GM23248 (cell line): Measurements from ENCODE around the gene CMSS1. TPM values are rescaled to one million over a fixed set of nuclear protein-coding genes. Genes with fewer than 3 reads are reported as not detected.
A peak's percentile ranks its signal among the peaks of the same experiment; 100 is the strongest.

Source experiments
- DNase-seq: peaks from one replicate; pipeline ENCODE4 v3.0.0-alpha.2; 2015
- H2AFZ ChIP-seq: fragments of 200-600 bp; sonication (generic); 2 replicates; pipeline ENCODE4 v1.6.1; 2016; ENCODE audit warnings: antibody characterized with exemption
- H3F3A ChIP-seq: fragments of 200-600 bp; sonication (generic); 2 replicates; pipeline ENCODE4 v1.6.1; 2016; ENCODE audit warnings: mild to moderate bottlenecking, antibody characterized with exemption, mixed run types; ENCODE audit not compliant: insufficient read depth
- H3K27ac ChIP-seq: fragments of 200-600 bp; sonication (generic); 2 replicates; pipeline ENCODE4 v1.5.1; 2016; ENCODE audit warnings: mild to moderate bottlenecking
- H3K27me3 ChIP-seq: fragments of 200-600 bp; sonication (generic); replicated peaks from 2 replicates; pipeline ENCODE4 v1.6.1; 2016; ENCODE audit warnings: mild to moderate bottlenecking; ENCODE audit not compliant: insufficient read depth
- H3K36me3 ChIP-seq: fragments of 200-600 bp; sonication (generic); 2 replicates; pipeline ENCODE4 v1.6.1; 2016; ENCODE audit warnings: low read depth, mild to moderate bottlenecking
- H3K4me1 ChIP-seq: fragments of 200-600 bp; sonication (generic); 2 replicates; pipeline ENCODE4 v1.6.1; 2016; ENCODE audit warnings: mild to moderate bottlenecking; ENCODE audit not compliant: insufficient read depth
- H3K4me2 ChIP-seq: fragments of 200-600 bp; sonication (generic); one replicate; pipeline ENCODE4 v1.6.1; 2016; ENCODE audit warnings: mild to moderate bottlenecking; ENCODE audit not compliant: unreplicated experiment
- H3K4me3 ChIP-seq: fragments of 200-600 bp; sonication (generic); 2 replicates; pipeline ENCODE4 v1.5.1; 2016; ENCODE audit warnings: mild to moderate bottlenecking
- H3K79me2 ChIP-seq: fragments of 200-600 bp; sonication (generic); 2 replicates; pipeline ENCODE4 v1.6.1; 2016; ENCODE audit warnings: mild to moderate bottlenecking; ENCODE audit not compliant: insufficient read depth
- H3K9ac ChIP-seq: fragments of 200-600 bp; sonication (generic); 2 replicates; pipeline ENCODE4 v1.6.1; 2016; ENCODE audit warnings: mild to moderate bottlenecking
- H3K9me2 ChIP-seq: fragments of 200-600 bp; sonication (generic); 2 replicates; pipeline ENCODE4 v1.6.1; 2016; ENCODE audit warnings: mixed run types, mild to moderate bottlenecking, moderate library complexity; ENCODE audit not compliant: insufficient read depth
- H3K9me3 ChIP-seq: fragments of 200-600 bp; sonication (generic); one replicate; pipeline ENCODE4 v1.6.1; 2017; ENCODE audit warnings: low read depth
- H4K20me1 ChIP-seq: fragments of 200-600 bp; sonication (generic); 2 replicates; pipeline ENCODE4 v1.6.0; 2016; ENCODE audit not compliant: insufficient read depth
- EZH2 ChIP-seq: fragments of 200-600 bp; sonication (generic); IDR thresholded peaks from 2 replicates; pipeline ENCODE4 v1.6.1; 2018; ENCODE audit warnings: antibody characterized with exemption, mild to moderate bottlenecking; ENCODE audit not compliant: insufficient read depth, poor library complexity, severe bottlenecking
- EZH2phosphoT487 ChIP-seq: fragments of 200-600 bp; sonication (generic); IDR thresholded peaks from 2 replicates; pipeline ENCODE4 v1.6.1; 2018; ENCODE audit warnings: antibody characterized with exemption, moderate library complexity, mild to moderate bottlenecking, low read depth; ENCODE audit not compliant: insufficient read depth
- WGBS, 2 experiments: methylation state at CpG; one replicate each; pipeline ENCODE4 v1.1.6; 2015 to 2017; ENCODE audit warnings: low lambda C conversion rate in 2 of 2, low coverage in 1 of 2; ENCODE audit errors: missing lambda C conversion rate in 2 of 2; 5-methylcytosine and 5-hydroxymethylcytosine counted together
- in situ Hi-C: fragments of 300-500 bp; cut with MboI; formaldehyde crosslinking; loops from 2 replicates; pipeline ENCODE4 v1.15.0; 2020
- polyA plus RNA-seq: library from polyadenylated mRNA; unstranded; fragments of >200 nt; fragmentation: Nextera tagmentation; extraction: Ambion mirVana; gene quantifications from 2 replicates; pipeline ENCODE4 v1.2.1, GENCODE V29; 2016
- total RNA-seq: library from RNA; depleted of rRNA; stranded (reverse); fragments of >200 nt; shearing (Covaris generic); gene quantifications from 2 replicates; pipeline ENCODE4 v1.2.3, GENCODE V29; 2014

Gene CMSS1
- total and polyA plus RNA-seq, 2 experiments from 2014 or later: 17.2 to 26.6 TPM

- in situ Hi-C loops: no loop called here
- Histone ChIP-seq H3K9me2 (no peaks in the 10 kb centered on the region), H3K27me3 (no peaks in the 10 kb centered on the region), H3K36me3 (no peaks in the 10 kb centered on the region), H3K4me3 (no peak overlapping the region), H3K9me3 (no peaks in the 10 kb centered on the region), H3K79me2 (no peaks in the 10 kb centered on the region), H3F3A (no peaks in the 10 kb centered on the region), H3K4me1 (peaks cover 19% of the 10 kb centered on the region), H3K27ac (no peak overlapping the region), H3K9ac (no peak overlapping the region), H2AFZ (no peak overlapping the region), H4K20me1 (no peaks in the 10 kb centered on the region), H3K4me2 (no peak overlapping the region)
- no peak for DNase-seq
- TF ChIP-seq EZH2 (no peak), EZH2phosphoT487 (no peak)
Measured at GRCh38 chr3:100098784-100099070, 281.1 kb downstream of the CMSS1 start.

- in situ Hi-C loops: no loop called here
- no peak overlapping the region for H3K4me2 ChIP-seq
- WGBS, 2 experiments: 93 to 95% methylated on average over 2 of the region's 2 CpGs
Measured at GRCh38 chr3:100099621-100100020, 282.0 kb downstream of the CMSS1 start.

GRCh38 chr3:100100425-100100824 lies 282.8 kb downstream of the CMSS1 start:
- no peaks in the 10 kb centered on the region for H3K27me3 ChIP-seq
- no peaks in the 10 kb centered on the region for H3K36me3 ChIP-seq
- no peak overlapping the region for H3K4me3 ChIP-seq
- H2AFZ ChIP-seq: no peak overlapping the region
- H3K4me1 ChIP-seq: peaks cover 29% of the 10 kb centered on the region
- in situ Hi-C loops: no loop called here
- H4K20me1 ChIP-seq: no peaks in the 10 kb centered on the region
- peak overlapping the region; percentile 35 for H3K4me2 ChIP-seq
- H3K9ac ChIP-seq: no peak overlapping the region
- no peaks in the 10 kb centered on the region for H3K79me2 ChIP-seq
- H3K9me2 ChIP-seq: no peaks in the 10 kb centered on the region
- WGBS, 2 experiments: 92 to 95% methylated on average over 2 of the region's 2 CpGs
- TF ChIP-seq EZH2phosphoT487: no peak
- TF ChIP-seq EZH2: no peak
- no peaks in the 10 kb centered on the region; the same call in 1 of the 2 replicates for H3F3A ChIP-seq
- no peak overlapping the region for H3K27ac ChIP-seq
- no peaks in the 10 kb centered on the region for H3K9me3 ChIP-seq
- peak; percentile 41 for DNase-seq

More at GRCh38 chr3:100099621-100100020, 282.0 kb downstream of the CMSS1 start:
- no peaks in the 10 kb centered on the region; the same call in 1 of the 2 replicates for H3F3A ChIP-seq
- peaks cover 21% of the 10 kb centered on the region for H3K4me1 ChIP-seq
- DNase-seq: no peak
- no peaks in the 10 kb centered on the region for H3K9me3 ChIP-seq
- H2AFZ ChIP-seq: no peak overlapping the region
- no peak overlapping the region for H3K27ac ChIP-seq
- H3K36me3 ChIP-seq: no peaks in the 10 kb centered on the region
- H3K27me3 ChIP-seq: no peaks in the 10 kb centered on the region
- no peak overlapping the region for H3K4me3 ChIP-seq
- H3K79me2 ChIP-seq: no peaks in the 10 kb centered on the region
- TF ChIP-seq EZH2 (no peak), EZH2phosphoT487 (no peak)
- no peaks in the 10 kb centered on the region for H4K20me1 ChIP-seq
- no peaks in the 10 kb centered on the region for H3K9me2 ChIP-seq
- H3K9ac ChIP-seq: no peak overlapping the region

- 94 to 100% methylated on average over 1 of the region's 1 CpG for WGBS, 2 experiments
- H3K9ac ChIP-seq: no peak overlapping the region
- H3K79me2 ChIP-seq: no peaks in the 10 kb centered on the region
- H4K20me1 ChIP-seq: no peaks in the 10 kb centered on the region
- no peaks in the 10 kb centered on the region for H3K36me3 ChIP-seq
- DNase-seq: no peak
- H3K27ac ChIP-seq: no peak overlapping the region
- no peaks in the 10 kb centered on the region; the same call in 1 of the 2 replicates for H3F3A ChIP-seq
- in situ Hi-C loops: no loop called here
- no peaks in the 10 kb centered on the region for H3K9me3 ChIP-seq
- no peaks in the 10 kb centered on the region for H3K9me2 ChIP-seq
- no peak overlapping the region for H2AFZ ChIP-seq
- H3K4me3 ChIP-seq: no peak overlapping the region
- TF ChIP-seq EZH2 (no peak), EZH2phosphoT487 (no peak)
- no peaks in the 10 kb centered on the region for H3K27me3 ChIP-seq
- H3K4me1 ChIP-seq: peaks cover 44% of the 10 kb centered on the region
- H3K4me2 ChIP-seq: no peak overlapping the region
Measured at GRCh38 chr3:100102757-100103156, 285.1 kb downstream of the CMSS1 start.
